Peyer's patch (tissue), 4 donors: Measurements from ENCODE around the gene FAM120B. TPM values are rescaled to one million over a fixed set of nuclear protein-coding genes. Genes with fewer than 3 reads are reported as not detected.

Experiments used
- DNase-seq, 3 donors: peaks; one replicate each; pipeline ENCODE4 v3.0.0-alpha.2; 2017 to 2019
- H3K27ac ChIP-seq, 4 donors: fragments of 200-600 bp; sonication (generic); one replicate each; pipeline ENCODE4 v1.5.1; 2016 to 2019
- H3K27me3 ChIP-seq, 2 donors: fragments of 200-600 bp; sonication (generic); one replicate each; pipeline ENCODE4 v1.5.1; 2019
- H3K36me3 ChIP-seq, 3 donors: fragments of 200-600 bp; sonication (generic); one replicate each; pipeline ENCODE4 v1.5.1; 2016 to 2019
- H3K4me1 ChIP-seq, 4 donors: fragments of 200-600 bp; sonication (generic); one replicate each; pipeline ENCODE4 v1.5.1; 2016 to 2019
- H3K4me3 ChIP-seq, 4 donors: fragments of 200-600 bp; sonication (generic); 1 replicate in 3 of 4; 2 replicates in 1 of 4; pipeline ENCODE4 v1.5.1; 2016 to 2019; ENCODE audit warnings: mild to moderate bottlenecking in 1 of 4
- H3K9me3 ChIP-seq, 4 donors: fragments of 200-600 bp; sonication (generic); one replicate each; pipeline ENCODE4 v1.5.1; 2016 to 2019; ENCODE audit warnings: mild to moderate bottlenecking in 1 of 4
- POLR2A ChIP-seq, 2 donors: fragments of 450-650 bp; IDR thresholded peaks; one replicate each; pipeline ENCODE4 v1.5.1; 2017; ENCODE audit warnings: antibody characterized with exemption in 2 of 2, mild to moderate bottlenecking in 2 of 2, moderate library complexity in 2 of 2
- total RNA-seq, 4 donors: library from RNA; depleted of rRNA; stranded (reverse); fragments of >200 nt; gene quantifications; one replicate each; pipeline ENCODE4 v1.1.0, GENCODE V29; 2016
- TF ChIP-seq, protein P1 (sequence below), 6 experiments: fragments of 450-650 bp in 4 of 6; fragments of 200-600 bp in 2 of 6; sonication (generic) in 1 of 6; IDR thresholded peaks; one replicate each; pipeline ENCODE4 v1.5.1; 2017 to 2019; ENCODE audit warnings: antibody characterized with exemption in 6 of 6, mild to moderate bottlenecking in 3 of 6, moderate library complexity in 1 of 6

The FAM120B gene
- total RNA-seq, 4 donors from 2014 or later: 22.1 to 50.3 (median 38.1) TPM

DNA sequence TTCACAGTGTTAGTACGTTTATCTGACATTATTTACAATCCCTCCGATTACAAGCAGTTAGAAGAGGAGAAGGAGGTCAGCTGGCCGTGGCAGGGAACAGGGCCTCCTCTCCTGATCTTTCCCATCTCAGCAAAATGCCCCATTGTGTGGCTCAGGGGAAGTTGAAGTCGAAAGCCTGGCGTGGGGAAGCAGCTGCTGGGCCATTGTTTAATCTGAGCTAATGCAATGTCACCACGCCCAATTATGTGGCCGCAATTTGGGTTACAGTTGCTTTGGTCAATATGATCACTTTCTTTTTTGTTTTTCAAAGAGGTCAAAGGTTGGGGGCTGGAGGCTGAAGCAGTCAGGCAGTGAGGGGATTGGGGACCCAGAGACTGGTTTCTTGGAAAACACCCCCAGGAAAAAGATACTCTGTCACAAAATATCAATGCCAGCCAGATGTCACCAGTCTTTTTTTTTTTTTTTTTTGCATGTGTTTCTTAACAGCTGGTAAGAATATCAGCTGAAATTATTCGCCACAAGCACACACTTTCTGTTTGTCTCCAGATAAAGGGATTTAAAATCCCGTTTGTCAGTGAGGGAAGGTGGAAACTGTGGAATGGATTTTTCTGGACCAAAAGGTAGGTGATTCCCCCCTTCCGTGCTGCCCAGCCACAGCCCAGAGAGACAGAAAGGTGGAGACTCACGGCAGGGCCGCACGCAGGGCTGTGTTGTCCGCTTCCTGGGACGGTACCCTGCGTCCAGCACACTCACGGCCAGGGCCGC is 40.3 kb upstream of the FAM120B start:
- TF ChIP-seq POLR2A (IDR thresholded peaks at IDR 0.05): no peak
- TF ChIP-seq, protein P1, sequence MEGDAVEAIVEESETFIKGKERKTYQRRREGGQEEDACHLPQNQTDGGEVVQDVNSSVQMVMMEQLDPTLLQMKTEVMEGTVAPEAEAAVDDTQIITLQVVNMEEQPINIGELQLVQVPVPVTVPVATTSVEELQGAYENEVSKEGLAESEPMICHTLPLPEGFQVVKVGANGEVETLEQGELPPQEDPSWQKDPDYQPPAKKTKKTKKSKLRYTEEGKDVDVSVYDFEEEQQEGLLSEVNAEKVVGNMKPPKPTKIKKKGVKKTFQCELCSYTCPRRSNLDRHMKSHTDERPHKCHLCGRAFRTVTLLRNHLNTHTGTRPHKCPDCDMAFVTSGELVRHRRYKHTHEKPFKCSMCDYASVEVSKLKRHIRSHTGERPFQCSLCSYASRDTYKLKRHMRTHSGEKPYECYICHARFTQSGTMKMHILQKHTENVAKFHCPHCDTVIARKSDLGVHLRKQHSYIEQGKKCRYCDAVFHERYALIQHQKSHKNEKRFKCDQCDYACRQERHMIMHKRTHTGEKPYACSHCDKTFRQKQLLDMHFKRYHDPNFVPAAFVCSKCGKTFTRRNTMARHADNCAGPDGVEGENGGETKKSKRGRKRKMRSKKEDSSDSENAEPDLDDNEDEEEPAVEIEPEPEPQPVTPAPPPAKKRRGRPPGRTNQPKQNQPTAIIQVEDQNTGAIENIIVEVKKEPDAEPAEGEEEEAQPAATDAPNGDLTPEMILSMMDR (IDR thresholded peaks at IDR 0.05): no peak
- Histone ChIP-seq H3K36me3 (no peaks in the 10 kb centered on the region), H3K4me3 (no peak overlapping the region), H3K9me3 (no peaks in the 10 kb centered on the region), H3K27ac (peak overlapping the region in 2 of 4 donors; percentile 60 to 67), H3K4me1 (peaks cover 0 to 5% (median 2%) of the 10 kb centered on the region in 4 donors), H3K27me3 (no peaks in the 10 kb centered on the region)
- peak in 1 of 3 donors; percentile 63 for DNase-seq

DNA sequence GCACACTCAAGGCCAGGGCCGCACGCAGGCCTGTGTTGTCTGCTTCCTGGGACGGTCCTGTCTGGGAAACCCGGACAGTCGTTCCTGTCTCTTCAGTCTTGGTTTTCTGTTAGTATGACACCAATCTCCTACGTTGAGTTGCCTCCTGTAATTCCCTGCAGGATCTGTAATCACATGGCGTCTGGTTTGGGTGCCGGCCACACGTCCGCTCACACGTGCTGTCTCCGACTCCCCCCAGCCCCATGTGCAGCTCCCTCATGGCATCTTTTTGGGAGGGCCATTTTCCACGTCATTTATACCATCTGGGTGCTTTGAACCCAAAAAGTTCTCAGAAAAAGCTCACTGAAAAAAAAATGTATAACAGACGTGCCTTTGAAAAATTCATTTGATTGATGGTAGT is 38.9 kb upstream of the FAM120B start:
- H3K27me3 ChIP-seq: no peaks in the 10 kb centered on the region
- peaks cover 0 to 7% (median 6%) of the 10 kb centered on the region in 4 donors for H3K4me1 ChIP-seq
- DNase-seq: no peak
- H3K27ac ChIP-seq: no peak overlapping the region
- H3K9me3 ChIP-seq: no peaks in the 10 kb centered on the region
- TF ChIP-seq, protein P1 (IDR thresholded peaks at IDR 0.05): no peak
- no peak for TF ChIP-seq POLR2A (IDR thresholded peaks at IDR 0.05)
- no peaks in the 10 kb centered on the region for H3K36me3 ChIP-seq
- no peak overlapping the region for H3K4me3 ChIP-seq

DNA sequence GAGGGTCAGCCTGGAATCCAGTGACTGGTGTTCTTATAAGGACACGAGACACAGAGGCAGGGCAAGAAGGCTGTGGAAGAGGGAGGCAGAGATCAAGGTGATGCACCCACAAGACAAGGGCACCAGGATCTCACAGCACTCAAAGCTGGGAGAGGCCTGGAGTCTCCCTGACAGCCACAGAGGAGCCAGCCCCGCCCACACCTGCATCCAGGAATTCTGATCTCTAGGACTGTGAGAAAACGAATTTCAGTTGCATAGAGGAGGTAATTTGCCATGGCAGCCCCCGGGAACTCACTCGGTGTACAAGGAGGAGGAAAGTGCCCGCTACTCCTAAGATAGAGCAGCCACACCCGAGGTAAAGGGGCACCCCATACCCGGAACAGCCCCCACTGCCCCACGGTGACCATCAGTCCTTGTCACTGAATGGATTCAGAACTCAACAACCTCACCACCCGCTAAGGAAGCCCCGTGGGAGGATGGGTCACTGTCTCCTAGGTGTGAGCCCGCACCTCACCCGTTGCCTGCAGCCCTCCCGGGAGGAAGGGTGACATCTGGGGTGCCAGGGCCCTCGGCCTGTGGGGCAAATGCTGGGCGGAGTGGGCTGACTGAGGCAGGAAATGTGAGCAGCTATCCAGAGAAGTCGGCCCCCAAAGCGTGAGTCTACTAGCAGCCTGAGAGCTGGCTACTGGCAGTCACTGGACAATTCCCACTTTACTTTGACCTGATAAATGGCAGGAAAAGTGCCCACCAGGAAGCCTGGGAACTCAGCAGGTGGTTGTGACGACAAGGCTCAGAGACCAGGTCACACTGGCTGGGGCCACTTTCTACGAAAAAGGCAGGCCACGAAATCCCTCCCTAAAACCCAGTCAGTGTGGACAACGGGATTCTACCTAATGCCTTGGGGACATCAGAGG is 38.1 kb upstream of the FAM120B start:
- DNase-seq: no peak
- Histone ChIP-seq H3K27ac (peak overlapping the region in 2 of 4 donors; percentile 54 to 61), H3K4me1 (peaks cover 0 to 7% (median 6%) of the 10 kb centered on the region in 4 donors), H3K4me3 (no peak overlapping the region), H3K9me3 (no peaks in the 10 kb centered on the region), H3K27me3 (no peaks in the 10 kb centered on the region), H3K36me3 (no peaks in the 10 kb centered on the region)
- TF ChIP-seq, protein P1 (IDR thresholded peaks at IDR 0.05): no peak
- no peak for TF ChIP-seq POLR2A (IDR thresholded peaks at IDR 0.05)

DNA sequence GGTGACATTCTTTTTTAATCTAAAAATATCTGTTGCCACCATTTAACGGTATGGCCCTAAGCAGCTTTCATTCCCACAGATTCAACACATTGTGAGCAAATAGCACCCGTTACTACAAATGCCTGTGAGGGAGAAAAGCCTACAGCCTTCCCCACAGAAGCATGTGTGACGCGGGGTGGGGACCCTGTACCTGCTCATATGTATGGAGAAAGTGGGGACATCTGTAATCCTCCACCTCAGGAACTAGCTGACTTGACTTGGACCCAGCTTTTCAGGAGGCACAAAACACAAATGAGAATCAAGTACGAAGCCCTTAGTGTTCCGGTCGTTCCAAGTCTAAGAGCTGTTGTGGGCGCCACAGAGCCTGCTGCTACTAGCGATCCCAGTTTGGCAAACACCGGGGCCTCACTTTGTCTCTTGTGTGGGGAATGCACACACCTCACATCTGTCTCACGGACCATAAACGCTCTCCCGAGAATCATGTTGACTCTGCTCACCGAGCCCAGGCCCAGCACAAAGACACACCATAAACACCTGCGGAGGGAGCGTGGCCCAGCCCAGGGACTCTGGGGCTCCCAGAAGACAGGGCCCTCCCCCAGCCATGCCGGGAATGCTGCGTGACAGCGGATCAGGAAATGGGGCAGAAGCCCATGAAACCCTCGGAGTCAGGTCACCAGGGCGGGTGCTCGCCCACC is 37.3 kb upstream of the FAM120B start:
- peaks cover 0 to 7% (median 6%) of the 10 kb centered on the region in 4 donors for H3K4me1 ChIP-seq
- DNase-seq: peak in 1 of 3 donors; percentile 67
- H3K27me3 ChIP-seq: no peaks in the 10 kb centered on the region
- H3K36me3 ChIP-seq: no peaks in the 10 kb centered on the region
- no peak for TF ChIP-seq POLR2A (IDR thresholded peaks at IDR 0.05)
- TF ChIP-seq, protein P1 (IDR thresholded peaks at IDR 0.05): no peak
- no peaks in the 10 kb centered on the region for H3K9me3 ChIP-seq
- peak overlapping the region in 2 of 4 donors; percentile 54 to 61 for H3K27ac ChIP-seq
- no peak overlapping the region for H3K4me3 ChIP-seq

GRCh38 chr6:170269846-170270541 is 36.6 kb upstream of the FAM120B start:
- H3K36me3 ChIP-seq: no peaks in the 10 kb centered on the region
- DNase-seq: no peak
- no peak overlapping the region for H3K4me3 ChIP-seq
- TF ChIP-seq POLR2A (IDR thresholded peaks at IDR 0.05): no peak
- TF ChIP-seq, protein P1 (IDR thresholded peaks at IDR 0.05): no peak
- H3K4me1 ChIP-seq: peaks cover 0 to 7% (median 6%) of the 10 kb centered on the region in 4 donors
- peak overlapping the region in 2 of 4 donors; percentile 54 to 61 for H3K27ac ChIP-seq
- H3K9me3 ChIP-seq: no peaks in the 10 kb centered on the region
- H3K27me3 ChIP-seq: no peaks in the 10 kb centered on the region
